IMR-90 (cell line): Measurements from ENCODE around the gene ADORA2A. TPM values are rescaled to one million over a fixed set of nuclear protein-coding genes. Genes with fewer than 3 reads are reported as not detected.

Experiments used
- ATAC-seq: fragments of 200-7000 bp; cut with Tn5 transposase; 2 replicates; pipeline ENCODE4 v1.9.1; 2020; ENCODE audit warnings: low read depth, mild to moderate bottlenecking, moderate library complexity
- BruUV-seq: library from RNA; stranded (reverse); fragments of 400-500 nt; replicated peaks from 2 replicates; lab custom pipeline; 2021; lab: Mats Ljungman, UMichigan
- CTCF ChIA-PET: fragments of 300-600 bp; formaldehyde crosslinking; extraction: SDS; loops from one replicate; lab custom pipeline; 2021; ENCODE audit warnings: antibody characterized with exemption; lab: Yijun Ruan, JAX
- POLR2A ChIA-PET: fragments of 300-600 bp; sonication (Branson Sonifier 250); formaldehyde crosslinking; loops from one replicate; lab custom pipeline; 2022; ENCODE audit warnings: antibody characterized with exemption; ENCODE audit not compliant: unreplicated experiment; lab: Charles Lee
- DNase-seq: peaks from one replicate; pipeline ENCODE4 v3.0.0; 2013
- H2AFZ ChIP-seq: replicated peaks from 2 replicates; pipeline ENCODE3; 2013; ENCODE audit warnings: low read length, mild to moderate bottlenecking; ENCODE audit not compliant: poor library complexity
- H2AK5ac ChIP-seq: 2 replicates; pipeline ENCODE4 v1.6.1; 2013; ENCODE audit warnings: low read depth, low read length, inconsistent platforms
- H2AK9ac ChIP-seq: replicated peaks from 2 replicates; pipeline ENCODE3; 2013; ENCODE audit warnings: mild to moderate bottlenecking, low read depth, low read length, moderate library complexity; ENCODE audit not compliant: poor library complexity
- H2BK120ac ChIP-seq: 2 replicates; pipeline ENCODE4 v1.6.1; 2013; ENCODE audit warnings: low read depth, low read length, inconsistent platforms
- H2BK15ac ChIP-seq: 3 replicates; pipeline ENCODE4 v1.6.1; 2013; ENCODE audit warnings: low read depth, low read length, inconsistent platforms
- H2BK20ac ChIP-seq: 2 replicates; pipeline ENCODE4 v1.6.1; 2013; ENCODE audit warnings: low read depth, mild to moderate bottlenecking, inconsistent platforms, low read length, moderate library complexity
- H2BK5ac ChIP-seq: 2 replicates; pipeline ENCODE4 v1.6.1; 2013; ENCODE audit warnings: mild to moderate bottlenecking, low read depth, low read length, inconsistent platforms; ENCODE audit not compliant: poor library complexity, severe bottlenecking
- H3K14ac ChIP-seq: replicated peaks from 2 replicates; pipeline ENCODE4 v1.6.1; 2013; ENCODE audit warnings: low read depth, low read length, inconsistent platforms
- H3K18ac ChIP-seq: 2 replicates; pipeline ENCODE4 v1.6.1; 2013; ENCODE audit warnings: low read depth, low read length, control low read depth
- H3K23ac ChIP-seq: 2 replicates; pipeline ENCODE4 v1.6.1; 2013; ENCODE audit warnings: low read depth, low read length, inconsistent platforms
- H3K27ac ChIP-seq: 2 replicates; pipeline ENCODE4 v1.5.1; 2013; ENCODE audit warnings: mild to moderate bottlenecking, control low read depth, low read length; ENCODE audit not compliant: insufficient read depth
- H3K27me3 ChIP-seq: 2 replicates; pipeline ENCODE4 v1.6.1; 2013; ENCODE audit warnings: low read length; ENCODE audit not compliant: control insufficient read depth, insufficient read depth
- H3K36me3 ChIP-seq: 2 replicates; pipeline ENCODE4 v1.6.1; 2013; ENCODE audit warnings: low read length, mixed read lengths; ENCODE audit not compliant: control insufficient read depth, insufficient read depth
- H3K4ac ChIP-seq: 2 replicates; pipeline ENCODE4 v1.6.1; 2013; ENCODE audit warnings: low read depth, low read length, inconsistent platforms
- H3K4me1 ChIP-seq: 2 replicates; pipeline ENCODE4 v1.6.1; 2013; ENCODE audit warnings: low read length, mixed read lengths; ENCODE audit not compliant: control insufficient read depth, insufficient read depth
- H3K4me2 ChIP-seq: 2 replicates; pipeline ENCODE4 v1.6.1; 2013; ENCODE audit warnings: low read depth, mild to moderate bottlenecking, control low read depth, low read length, moderate library complexity
- H3K4me3 ChIP-seq: 2 replicates; pipeline ENCODE4 v1.5.1; 2013; ENCODE audit warnings: low read depth, mild to moderate bottlenecking, control low read depth, low read length, moderate library complexity; ENCODE audit not compliant: insufficient read depth
- H3K56ac ChIP-seq: 2 replicates; pipeline ENCODE4 v1.6.1; 2013; ENCODE audit warnings: low read length, inconsistent platforms; ENCODE audit not compliant: insufficient read depth; ENCODE audit errors: extremely low read depth
- H3K79me1 ChIP-seq, 2 experiments: 2 replicates each; pipeline ENCODE4 v1.6.1; 2013; ENCODE audit warnings: low read length in 2 of 2, inconsistent platforms in 1 of 2, low read depth in 1 of 2
- H3K9ac ChIP-seq: 2 replicates; pipeline ENCODE4 v1.6.1; 2013; ENCODE audit warnings: low read depth, low read length, control low read depth
- H3K9me1 ChIP-seq: 2 replicates; pipeline ENCODE4 v1.6.1; 2013; ENCODE audit warnings: low read length, inconsistent platforms; ENCODE audit not compliant: insufficient read depth
- H3K9me3 ChIP-seq: 2 replicates; pipeline ENCODE4 v1.6.1; 2013; ENCODE audit warnings: low read length; ENCODE audit not compliant: control insufficient read depth, insufficient read depth
- H4K20me1 ChIP-seq: 2 replicates; pipeline ENCODE4 v1.6.1; 2013; ENCODE audit warnings: low read length, inconsistent platforms; ENCODE audit not compliant: insufficient read depth
- H4K5ac ChIP-seq: 2 replicates; pipeline ENCODE4 v1.6.1; 2013; ENCODE audit warnings: mild to moderate bottlenecking, low read depth, low read length, control low read depth
- H4K8ac ChIP-seq, 2 experiments: 2 replicates each; pipeline ENCODE4 v1.6.1; 2013; ENCODE audit warnings: low read depth in 2 of 2, low read length in 2 of 2, control low read depth in 1 of 2, inconsistent platforms in 1 of 2
- H4K91ac ChIP-seq: 2 replicates; pipeline ENCODE4 v1.6.1; 2013; ENCODE audit warnings: low read depth, low read length, inconsistent platforms; ENCODE audit not compliant: insufficient read depth
- CHD1 ChIP-seq: IDR thresholded peaks from 2 replicates; pipeline ENCODE4 v1.6.1; 2012; ENCODE audit warnings: low read depth, low read length, improper control_type of control experiment
- ELK1 ChIP-seq: fragments of 150-350 bp; IDR thresholded peaks from 2 replicates; pipeline ENCODE4 v1.6.1; 2016; ENCODE audit warnings: low read depth, mild to moderate bottlenecking, low read length, moderate library complexity, borderline replicate concordance
- MAZ ChIP-seq: IDR thresholded peaks from 2 replicates; pipeline ENCODE4 v1.6.1; 2012; ENCODE audit warnings: low read depth, mild to moderate bottlenecking, low read length, improper control_type of control experiment, moderate library complexity, borderline replicate concordance
- MXI1 ChIP-seq: IDR thresholded peaks from 2 replicates; pipeline ENCODE4 v1.6.1; 2012; ENCODE audit warnings: low read depth, mild to moderate bottlenecking, low read length, moderate library complexity, borderline replicate concordance
- WGBS, 2 experiments: methylation state at CpG; one replicate each; pipeline versions ENCODE4 v1.1.5 to v1.1.7; 2013; ENCODE audit warnings: missing lambda C conversion rate in 2 of 2; ENCODE audit not compliant: insufficient read length in 1 of 2; ENCODE audit errors: extremely low coverage in 2 of 2; 5-methylcytosine and 5-hydroxymethylcytosine counted together
- dilution Hi-C: fragments of 300-500 bp; cut with HindIII; formaldehyde crosslinking; loops from one replicate; pipeline ENCODE4 v1.14.3; 2018; ENCODE audit warnings: low sequenced_read_pairs; ENCODE audit not compliant: unreplicated experiment
- in situ Hi-C: fragments of 300-500 bp; cut with MboI; formaldehyde crosslinking; loops from 3 replicates; pipeline ENCODE4 v1.14.3; 2019; ENCODE audit warnings: low sequenced_read_pairs, inconsistent platforms, mixed read lengths
- intact Hi-C: fragments of 100-400 bp; cut with micrococcal nuclease; formaldehyde crosslinking; loops from 2 replicates; pipeline ENCODE4 v1.10.0; 2022
- polyA plus RNA-seq, 3 experiments: library from polyadenylated mRNA; depleted of rRNA; stranded (reverse); fragments of >200 nt; gene quantifications; 2 replicates each; pipeline ENCODE4 v1.2.3, GENCODE V29; 2012; ENCODE audit warnings: low replicate concordance in 1 of 3
- total RNA-seq: library from RNA; depleted of rRNA; stranded (reverse); fragments of >200 nt; gene quantifications from 2 replicates; pipeline ENCODE4 v1.2.3, GENCODE V29; 2012
- TF ChIP-seq, protein P1 (sequence below): fragments of 150-350 bp; IDR thresholded peaks from 2 replicates; pipeline ENCODE4 v1.6.1; 2017; ENCODE audit warnings: mild to moderate bottlenecking, antibody characterized with exemption, low read length, low read depth

Gene ADORA2A
- total and polyA plus RNA-seq, 2 of the 4 experiments (the other 2 are of a cell fraction), result 0.36 to 1.1 TPM

DNA sequence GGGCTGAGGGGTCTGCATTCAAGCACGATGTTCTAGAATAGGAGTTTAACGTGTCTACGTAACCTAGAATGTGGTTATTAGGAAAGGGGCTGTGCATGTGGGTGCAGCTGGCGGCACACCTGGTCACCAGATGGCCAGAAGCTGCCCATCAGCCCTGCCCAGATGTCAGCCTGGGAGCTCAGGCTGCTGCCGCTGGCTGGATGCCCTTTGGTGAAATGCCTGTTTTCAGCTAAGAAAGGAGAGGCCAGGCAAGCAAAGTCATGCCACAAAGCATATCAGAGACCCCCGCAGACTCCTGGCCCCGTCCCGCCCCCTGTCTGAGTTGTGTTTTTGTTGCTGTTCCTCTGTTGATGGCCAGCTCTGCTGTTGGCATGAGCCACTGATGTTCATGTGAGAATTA is 11.3 kb upstream of the ADORA2A start:
- H3K27ac ChIP-seq, result no peak overlapping the region
- 90% methylated on average over 5 of the region's 8 CpGs; no CpG with 5 or more reads in 1 of the 2 experiments for WGBS, 2 experiments
- no peak overlapping the region for H3K4me3 ChIP-seq
- H3K79me1 ChIP-seq, result peaks cover 7 to 21% of the 10 kb centered on the region in 2 experiments; a peak in 2 of 4 replicates
- no peak overlapping the region for H2AK9ac ChIP-seq
- dilution Hi-C loops (no loop called here), in situ Hi-C loops (loop anchor here (5.0 kb wide), 1 partner anchor 86 kb away; no protein-coding TSS in a partner anchor), intact Hi-C loops (no loop called here)
- no peak overlapping the region for H3K18ac ChIP-seq
- BruUV-seq, result no TSS peak
- no peak for DNase-seq
- peaks cover 15% of the 10 kb centered on the region; the same call in 1 of the 2 replicates for H3K36me3 ChIP-seq
- H3K27me3 ChIP-seq, result no peaks in the 10 kb centered on the region
- no peak overlapping the region for H4K91ac ChIP-seq
- no peak overlapping the region for H2BK120ac ChIP-seq
- H4K8ac ChIP-seq, result no peak overlapping the region
- no peak for ATAC-seq
- H3K56ac ChIP-seq, result no peak overlapping the region
- H3K4ac ChIP-seq, result no peak overlapping the region
- H2AK5ac ChIP-seq, result no peak overlapping the region
- no peak overlapping the region for H2AFZ ChIP-seq
- TF ChIP-seq CHD1 (no peak), MAZ (no peak), ELK1 (no peak), MXI1 (no peak)
- TF ChIP-seq, protein P1, sequence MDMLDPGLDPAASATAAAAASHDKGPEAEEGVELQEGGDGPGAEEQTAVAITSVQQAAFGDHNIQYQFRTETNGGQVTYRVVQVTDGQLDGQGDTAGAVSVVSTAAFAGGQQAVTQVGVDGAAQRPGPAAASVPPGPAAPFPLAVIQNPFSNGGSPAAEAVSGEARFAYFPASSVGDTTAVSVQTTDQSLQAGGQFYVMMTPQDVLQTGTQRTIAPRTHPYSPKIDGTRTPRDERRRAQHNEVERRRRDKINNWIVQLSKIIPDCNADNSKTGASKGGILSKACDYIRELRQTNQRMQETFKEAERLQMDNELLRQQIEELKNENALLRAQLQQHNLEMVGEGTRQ, result no peak
- H2BK15ac ChIP-seq, result no peak overlapping the region
- H3K4me2 ChIP-seq, result no peak overlapping the region
- H2BK20ac ChIP-seq, result no peak overlapping the region
- no peak overlapping the region for H3K14ac ChIP-seq
- H2BK5ac ChIP-seq, result no peak overlapping the region
- no peak overlapping the region for H3K9ac ChIP-seq
- ChIA-PET POLR2A (no interaction called here), CTCF (interaction anchor here (2.2 kb wide), 1 partner anchor 17 kb away, joined by 5 read pairs; no protein-coding TSS in a partner anchor)
- H3K9me3 ChIP-seq, result no peaks in the 10 kb centered on the region
- no peak overlapping the region for H4K5ac ChIP-seq
- H3K4me1 ChIP-seq, result peaks cover 16% of the 10 kb centered on the region
- peaks cover 6% of the 10 kb centered on the region for H4K20me1 ChIP-seq
- H3K23ac ChIP-seq, result no peak overlapping the region
- H3K9me1 ChIP-seq, result peaks cover 23% of the 10 kb centered on the region
